ENCODE measurements around the gene RALGPS1.

Gene RALGPS1

DNA sequence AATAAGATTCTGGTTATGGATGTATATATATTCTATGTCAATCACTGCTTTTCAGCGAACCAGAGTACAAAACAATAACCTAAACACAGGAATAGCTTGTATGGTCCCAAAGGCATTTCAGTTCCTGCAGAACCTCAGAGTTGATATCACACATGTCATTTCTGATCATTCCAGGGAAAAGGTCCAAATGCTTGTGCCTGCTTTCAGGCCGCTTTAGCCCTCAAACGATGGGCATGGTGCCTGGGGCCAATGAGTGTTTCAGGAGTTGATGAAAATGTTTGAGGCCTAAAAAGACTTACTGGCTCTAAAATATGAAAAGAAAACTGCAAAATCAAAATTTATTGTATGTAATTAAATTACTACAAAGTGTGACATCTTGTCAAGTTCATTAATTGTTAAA, 185.1 kb downstream of the RALGPS1 start:
- no peak for DNase-seq (ENCODE audit: low spot score)

DNA sequence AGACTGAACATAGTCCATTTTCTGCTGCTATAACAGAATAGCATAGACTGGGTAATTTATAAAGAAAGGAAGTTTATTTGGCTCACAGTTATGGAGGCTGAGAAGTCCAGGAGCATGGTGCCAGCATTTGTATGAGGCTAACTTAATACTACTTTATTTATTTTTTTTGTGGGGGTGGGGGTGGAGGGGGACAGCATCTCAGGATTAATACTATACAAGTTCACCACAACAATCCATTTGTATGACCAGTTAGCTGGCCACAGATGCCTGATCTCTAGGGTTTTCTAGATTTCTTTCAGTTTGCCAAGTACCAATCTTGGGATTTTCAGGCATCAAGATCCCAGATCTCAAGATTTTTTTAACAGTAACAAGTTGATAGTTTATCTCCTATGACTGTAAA, 187.6 kb downstream of the RALGPS1 start:
- DNase-seq (ENCODE audit: low spot score), result no peak

DNA sequence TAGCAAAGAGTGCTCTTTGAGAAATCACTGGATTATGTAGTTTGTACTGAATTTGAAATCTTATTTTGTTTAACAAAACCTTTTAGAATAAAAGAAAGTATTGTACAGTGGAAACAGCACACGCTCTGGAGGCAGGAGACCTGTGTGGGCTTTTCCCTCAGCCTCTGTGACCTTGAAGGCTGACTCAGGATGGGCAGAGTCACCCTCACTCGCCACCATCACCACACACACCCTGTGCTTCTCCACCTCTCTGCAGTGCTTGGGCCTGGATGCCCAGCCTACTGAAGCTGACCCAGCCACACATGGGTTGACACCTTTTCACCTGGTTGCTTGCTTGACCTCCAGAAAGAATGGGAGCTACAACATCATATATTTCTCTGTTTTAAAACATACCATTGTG, 188.2 kb downstream of the RALGPS1 start:
- no peak for DNase-seq (ENCODE audit: low spot score)

DNA sequence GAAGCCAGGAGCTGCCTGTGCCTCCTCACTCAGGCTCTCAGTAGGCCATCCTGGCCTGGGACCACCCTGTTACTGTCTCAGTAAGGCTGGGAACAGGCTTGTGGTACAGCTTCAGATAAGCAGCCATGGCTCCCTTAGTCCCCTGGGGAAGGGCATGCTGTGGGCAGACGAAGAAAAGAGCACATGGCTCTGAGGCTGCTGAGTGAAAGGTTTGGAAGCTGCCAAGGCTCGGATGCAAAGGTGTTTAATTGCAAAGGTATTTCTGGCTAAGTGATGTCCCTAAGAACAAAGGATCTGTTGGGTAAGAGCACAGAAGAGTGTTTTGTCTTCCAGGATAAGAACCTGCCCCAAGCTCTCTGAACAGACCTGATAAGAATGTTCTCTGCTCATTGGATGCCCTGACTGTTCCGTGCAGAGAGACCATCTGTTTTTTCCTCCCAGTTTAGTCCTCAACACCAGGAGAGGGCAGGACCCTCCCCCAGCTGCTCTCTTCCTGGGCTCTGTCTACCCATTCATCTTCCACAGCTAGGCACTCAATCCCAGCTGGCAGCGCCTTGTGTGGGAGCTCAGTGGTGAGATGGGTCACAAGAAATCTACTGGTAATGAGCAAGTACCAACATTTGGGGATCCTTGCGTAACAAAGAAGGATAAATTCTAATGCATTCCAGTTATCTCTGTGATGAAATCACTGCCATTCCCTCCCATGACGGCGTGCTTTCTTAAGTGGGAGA, 190.2 kb downstream of the RALGPS1 start:
- no peak for DNase-seq (ENCODE audit: low spot score)

DNA sequence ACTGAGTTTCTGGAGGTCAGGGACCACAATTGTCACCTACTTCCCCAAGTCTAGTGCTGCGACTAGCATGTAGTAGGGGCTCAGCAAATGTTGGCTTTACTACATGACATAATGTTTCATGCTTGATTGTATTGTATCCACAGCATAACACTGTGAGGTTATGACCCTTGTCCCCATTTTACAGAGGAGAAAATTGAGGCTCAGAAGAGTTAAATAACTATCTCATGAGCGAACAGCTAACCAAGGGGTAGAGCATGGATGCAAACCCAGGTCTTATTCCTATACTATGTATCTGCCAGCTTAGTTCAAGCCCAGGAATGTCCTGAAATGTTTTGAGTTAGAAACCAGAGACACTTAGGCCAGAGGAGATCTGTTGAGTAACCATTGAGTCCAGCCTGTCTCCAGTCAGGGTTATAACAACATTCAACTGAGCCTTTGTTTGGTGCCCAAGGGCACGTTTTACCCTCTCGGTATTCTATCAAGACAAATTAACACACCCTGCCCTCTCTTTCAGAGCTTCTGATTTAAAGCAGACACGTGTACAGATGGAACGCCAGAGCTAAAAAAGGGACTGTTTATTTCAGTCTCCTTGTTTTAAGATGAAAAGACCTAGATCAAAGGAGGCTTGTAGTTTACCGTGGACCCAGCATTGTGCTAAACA, 191.4 kb downstream of the RALGPS1 start:
- DNase-seq (ENCODE audit: low spot score), result no peak

DNA sequence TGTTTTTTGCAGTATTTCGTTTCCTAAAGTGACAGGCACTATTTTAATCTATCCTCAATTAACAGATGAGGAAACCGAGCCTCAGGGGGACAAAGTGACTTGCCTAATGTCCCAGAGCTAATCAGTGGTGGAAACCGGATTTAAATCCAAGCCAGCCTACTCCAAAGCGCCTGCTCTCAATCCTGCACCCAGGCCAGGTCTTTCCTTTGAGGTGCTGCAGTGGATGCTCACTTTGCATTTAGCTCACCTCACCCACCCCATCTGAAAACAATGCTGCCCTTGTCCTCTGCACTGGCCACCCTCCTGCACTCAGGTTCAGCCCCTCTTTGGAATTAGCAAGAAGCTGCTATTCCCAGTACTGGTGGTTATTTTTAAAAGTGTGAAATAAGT, 191.9 kb downstream of the RALGPS1 start:
- DNase-seq (ENCODE audit: low spot score), result no peak

DNA sequence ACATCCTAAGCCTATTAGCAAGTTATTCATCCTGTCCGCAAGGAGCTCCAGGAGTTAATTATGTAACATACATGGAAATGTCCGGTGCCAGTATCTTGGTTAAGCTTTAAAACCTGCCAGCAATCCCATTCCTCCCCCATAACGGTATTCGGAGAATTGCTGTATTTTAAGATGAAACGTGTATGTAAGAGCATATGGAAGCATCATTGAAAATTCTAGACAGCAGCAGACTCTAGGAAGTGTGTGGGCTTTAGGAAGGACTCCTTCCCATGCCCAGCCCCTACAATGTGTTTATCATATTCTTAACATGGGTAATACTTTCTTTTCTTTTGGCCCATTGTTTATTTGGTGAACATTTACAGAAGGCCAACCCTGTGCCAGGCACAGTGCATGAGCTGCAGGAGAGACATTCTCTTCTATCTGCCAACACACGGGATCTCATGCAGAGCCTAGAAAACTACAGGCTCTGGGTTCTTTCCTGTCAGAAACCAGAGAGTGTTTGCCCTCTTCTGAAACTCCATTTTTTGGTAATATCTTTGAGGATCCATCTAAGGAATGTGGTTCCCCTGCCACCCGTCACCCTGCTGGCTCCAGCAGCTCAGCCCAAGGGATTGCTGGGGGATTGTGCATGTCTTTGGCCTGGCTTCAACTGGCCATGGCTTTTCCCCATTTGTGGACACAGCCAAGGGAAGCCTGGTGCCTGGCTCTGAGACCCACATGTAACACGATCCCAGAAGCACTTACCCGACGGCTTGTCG, 192.8 kb downstream of the RALGPS1 start:
- DNase-seq (ENCODE audit: low spot score), result no peak

DNA sequence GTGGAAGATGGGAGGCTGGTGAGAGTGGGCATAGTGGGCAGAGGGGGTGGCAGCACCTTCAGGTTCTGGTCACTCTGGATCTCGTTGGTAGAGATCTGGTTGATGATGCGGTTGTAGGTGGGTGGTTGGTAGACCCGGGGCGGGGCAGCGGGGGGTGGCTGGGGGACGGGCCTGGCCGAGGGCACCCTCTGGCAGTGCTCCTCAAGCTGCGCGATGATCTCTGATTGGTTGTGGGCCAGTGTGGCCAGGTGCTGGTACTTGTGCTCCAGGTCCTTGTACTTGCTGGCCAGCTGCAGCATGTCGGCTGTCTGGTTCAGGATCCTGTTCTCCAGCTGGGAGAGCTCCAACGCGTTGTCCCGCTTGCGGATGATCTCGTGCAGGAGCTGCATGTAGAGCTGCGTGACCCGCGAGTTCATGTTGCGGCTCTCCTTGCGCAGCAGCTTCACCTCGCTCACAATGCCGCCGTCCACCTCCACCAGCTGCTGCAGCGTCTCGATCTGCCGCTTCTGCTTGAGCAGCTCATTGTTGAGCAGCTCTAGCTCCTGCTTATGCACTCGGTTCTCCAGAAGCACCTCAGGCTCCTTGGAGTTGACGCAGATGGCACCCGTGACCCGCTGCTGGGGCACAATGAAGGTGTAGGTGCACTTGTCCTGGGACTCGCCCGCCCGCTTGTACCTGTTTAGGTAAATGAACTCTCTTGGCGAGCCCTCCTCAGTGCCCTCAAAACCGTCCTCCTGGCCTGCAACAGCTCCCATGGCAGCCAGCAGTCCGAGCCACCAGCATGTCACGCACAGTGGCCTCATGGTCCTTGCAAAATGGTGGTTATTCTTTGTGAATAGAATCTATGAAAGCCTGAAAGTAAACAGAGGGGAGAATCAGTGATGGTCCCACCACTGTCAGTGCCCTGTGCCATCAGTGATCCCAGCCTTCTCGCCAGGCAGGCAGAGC, 193.6 kb downstream of the RALGPS1 start:
- no peak for DNase-seq (ENCODE audit: low spot score)

DNA sequence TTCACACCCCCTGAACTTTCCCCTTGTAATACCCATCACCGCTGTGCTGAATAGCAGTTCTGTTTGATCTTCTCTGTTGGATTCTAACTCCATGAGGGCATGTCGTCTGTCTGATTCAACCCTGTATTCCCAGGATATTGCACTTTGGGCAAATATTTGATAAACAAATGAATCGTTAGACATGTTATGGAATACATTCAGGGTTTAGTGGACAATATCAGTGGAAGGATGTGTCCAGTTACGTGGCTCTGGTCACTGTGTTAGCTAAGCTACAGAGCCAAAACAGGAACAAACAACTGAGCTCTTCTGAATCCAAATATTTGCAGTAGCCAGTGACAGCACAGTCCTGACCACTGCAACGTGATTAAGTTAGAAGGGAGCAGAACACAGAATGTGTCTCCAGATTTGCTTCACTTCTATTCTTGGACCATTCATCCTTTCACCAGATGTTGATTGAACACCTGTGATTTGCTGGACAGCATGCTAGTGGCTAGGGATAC, 194.7 kb downstream of the RALGPS1 start:
- DNase-seq (ENCODE audit: low spot score), result no peak

DNA sequence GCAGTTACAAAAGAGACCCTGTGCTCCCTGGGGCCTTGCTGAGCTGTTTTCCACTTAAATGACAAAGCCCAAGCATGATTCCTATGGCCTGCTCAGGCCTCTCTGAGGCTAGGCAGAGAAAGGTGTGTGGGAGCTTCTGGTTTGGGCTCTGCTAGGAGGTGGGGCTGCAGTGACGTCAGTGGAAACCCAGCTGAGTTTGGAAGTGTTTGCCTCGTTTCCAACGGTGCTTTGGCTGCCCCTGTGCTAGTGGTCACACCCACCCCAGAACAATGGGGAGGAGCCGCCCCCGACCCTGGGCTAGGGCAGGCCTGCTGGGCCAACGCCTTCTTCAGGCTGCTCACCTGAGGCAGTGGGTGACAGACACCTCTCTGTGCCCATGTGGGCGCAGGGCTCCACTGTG, 197.5 kb downstream of the RALGPS1 start:
- DNase-seq (ENCODE audit: low spot score), result no peak

DNA sequence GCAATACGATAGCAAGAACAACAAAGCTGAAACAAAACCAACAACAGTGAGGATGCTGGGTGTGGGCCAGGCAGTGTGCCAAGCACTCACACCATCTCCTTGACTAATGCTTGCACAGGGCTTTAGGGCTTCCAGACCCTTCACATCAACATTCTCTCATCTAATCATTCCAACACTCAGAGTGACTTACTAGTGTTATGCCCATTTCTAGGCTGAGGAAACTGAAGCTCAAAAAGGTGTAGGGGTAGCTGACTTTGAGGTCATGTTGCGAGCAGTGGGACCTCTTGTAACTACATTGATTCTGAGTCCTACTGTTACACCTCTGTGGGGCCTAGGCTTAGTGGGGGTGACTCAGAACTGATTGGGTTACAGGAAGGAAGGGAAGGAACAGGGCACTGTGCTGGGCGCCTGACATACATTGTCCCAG, 198.2 kb downstream of the RALGPS1 start:
- DNase-seq (ENCODE audit: low spot score), result no peak

DNA sequence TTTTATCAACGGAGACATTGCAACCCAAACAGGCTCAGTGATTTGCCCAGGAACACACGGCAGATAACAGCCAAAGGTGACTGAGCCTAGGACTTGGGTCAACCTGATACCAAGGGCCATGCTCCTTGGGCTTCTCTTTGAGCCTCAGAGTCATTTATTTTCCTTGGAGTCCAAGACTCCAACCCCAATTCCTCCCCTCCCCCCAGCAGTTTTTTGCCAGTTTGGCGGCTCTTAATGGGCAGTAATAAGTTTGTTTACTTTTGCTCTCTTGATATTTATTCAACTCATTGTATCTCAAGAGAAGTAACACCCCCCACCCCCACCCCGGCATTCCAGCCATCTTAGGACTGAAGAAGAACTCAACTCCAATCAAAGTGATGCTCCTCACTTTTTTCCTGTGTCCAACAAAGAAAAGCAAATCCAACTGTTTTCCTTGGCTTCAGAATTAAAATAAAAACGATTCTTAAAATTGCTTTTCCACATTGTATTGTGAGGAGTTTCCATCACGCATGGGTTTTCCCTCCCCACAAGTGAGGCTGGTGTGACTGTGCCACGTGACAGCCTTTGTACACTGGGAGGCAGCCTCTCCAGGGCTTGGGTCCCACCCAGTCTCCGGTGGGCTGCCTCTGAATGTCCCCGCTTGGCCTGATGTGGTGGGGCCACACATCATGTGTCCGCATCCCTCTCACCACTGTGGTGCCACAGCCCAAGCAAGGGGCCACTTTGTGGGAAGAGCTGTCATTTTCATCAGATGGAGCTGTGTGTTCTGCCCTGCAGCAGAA, 198.8 kb downstream of the RALGPS1 start:
- no peak for DNase-seq (ENCODE audit: low spot score)

DNA sequence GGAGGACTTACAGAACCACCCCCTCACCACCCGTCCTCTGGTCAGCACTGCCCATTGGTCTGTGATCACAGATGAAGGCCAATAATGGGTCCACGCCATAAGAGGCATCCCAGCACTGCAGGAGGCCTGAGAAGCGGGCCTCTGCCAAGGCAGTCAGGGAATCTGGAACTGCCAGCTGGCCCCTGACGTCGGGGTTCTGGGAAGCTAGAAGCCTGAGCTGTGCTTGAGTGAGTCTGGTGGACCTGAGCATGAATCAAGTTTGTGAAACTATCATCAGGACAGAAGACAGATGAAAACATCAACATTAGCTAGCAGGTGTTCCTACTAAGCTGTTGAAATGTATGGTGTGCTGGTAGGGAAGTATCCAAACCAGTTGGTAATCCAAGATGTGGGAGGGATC, 200.0 kb downstream of the RALGPS1 start:
- DNase-seq (ENCODE audit: low spot score), result no peak

DNA sequence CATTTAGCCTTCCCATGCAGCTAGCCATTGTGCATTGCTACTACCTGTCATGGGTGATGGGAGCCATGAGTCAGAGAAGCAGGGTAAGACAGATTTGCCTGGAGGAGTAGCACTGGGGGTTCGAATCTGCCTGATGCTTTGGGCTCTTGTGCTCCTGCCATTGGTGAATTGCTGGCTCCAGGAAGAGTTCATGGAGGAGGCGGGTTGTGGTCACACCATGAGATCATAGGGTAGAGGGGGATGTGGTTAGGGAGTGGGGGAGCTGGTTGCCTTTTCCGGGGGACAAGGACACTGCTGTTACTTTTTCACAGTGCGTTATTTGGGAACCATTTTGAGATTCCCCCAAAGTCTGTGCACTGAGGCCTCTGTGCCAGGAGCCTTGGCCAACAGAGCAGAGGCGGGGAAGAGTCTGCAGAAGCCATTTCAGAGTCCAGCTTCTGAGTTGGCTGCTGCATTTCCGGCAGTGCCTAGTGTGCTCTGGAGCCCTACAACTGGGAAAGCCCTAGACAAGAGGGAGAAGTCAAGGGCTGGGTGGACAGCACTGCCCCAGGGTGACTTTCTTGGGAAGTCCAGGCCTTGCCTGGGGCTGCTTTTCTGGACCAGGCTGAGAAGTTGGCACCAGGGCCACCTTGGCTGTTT, 201.6 kb downstream of the RALGPS1 start:
- no peak for DNase-seq (ENCODE audit: low spot score)

DNA sequence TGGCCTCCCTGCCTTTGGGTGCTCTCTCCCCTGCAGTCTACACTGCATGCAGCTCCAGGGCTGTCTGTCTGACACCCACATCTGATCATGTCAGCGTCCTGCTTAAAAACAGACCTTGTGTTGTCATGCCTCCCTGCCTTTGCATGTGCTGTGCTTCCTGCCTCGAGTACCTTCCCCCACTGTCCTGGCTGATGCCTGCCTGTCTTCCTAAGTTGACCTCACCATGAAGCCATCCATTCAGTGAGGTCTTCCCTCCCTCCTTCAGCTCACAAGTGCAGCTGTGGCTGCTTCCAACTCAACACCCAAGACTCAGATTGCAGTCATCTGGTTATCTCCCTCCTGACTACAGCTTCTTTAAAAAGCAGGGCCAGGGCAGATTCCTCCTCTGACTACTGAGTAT, 202.4 kb downstream of the RALGPS1 start:
- peak; percentile 8 for DNase-seq (ENCODE audit: low spot score)

DNA sequence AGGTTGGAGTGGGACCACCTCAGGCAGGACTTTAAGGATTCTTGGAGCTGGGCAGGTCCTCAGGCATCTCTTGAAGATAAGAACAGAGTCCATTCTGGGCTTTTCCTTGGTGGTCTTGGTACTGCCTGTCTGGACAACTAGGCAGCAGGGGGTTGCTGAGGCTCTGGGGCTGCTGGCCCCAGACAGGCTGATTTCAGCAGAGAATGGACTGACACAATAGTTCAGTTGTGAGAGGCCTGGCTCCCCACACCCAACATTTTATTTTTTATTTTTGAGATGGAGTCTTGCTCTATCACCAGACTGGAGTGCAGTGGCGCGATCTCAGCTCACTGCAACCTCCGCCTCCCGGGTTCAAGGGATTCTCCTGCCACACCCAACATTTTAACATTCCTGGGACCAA, 203.2 kb downstream of the RALGPS1 start:
- DNase-seq (ENCODE audit: low spot score), result no peak

DNA sequence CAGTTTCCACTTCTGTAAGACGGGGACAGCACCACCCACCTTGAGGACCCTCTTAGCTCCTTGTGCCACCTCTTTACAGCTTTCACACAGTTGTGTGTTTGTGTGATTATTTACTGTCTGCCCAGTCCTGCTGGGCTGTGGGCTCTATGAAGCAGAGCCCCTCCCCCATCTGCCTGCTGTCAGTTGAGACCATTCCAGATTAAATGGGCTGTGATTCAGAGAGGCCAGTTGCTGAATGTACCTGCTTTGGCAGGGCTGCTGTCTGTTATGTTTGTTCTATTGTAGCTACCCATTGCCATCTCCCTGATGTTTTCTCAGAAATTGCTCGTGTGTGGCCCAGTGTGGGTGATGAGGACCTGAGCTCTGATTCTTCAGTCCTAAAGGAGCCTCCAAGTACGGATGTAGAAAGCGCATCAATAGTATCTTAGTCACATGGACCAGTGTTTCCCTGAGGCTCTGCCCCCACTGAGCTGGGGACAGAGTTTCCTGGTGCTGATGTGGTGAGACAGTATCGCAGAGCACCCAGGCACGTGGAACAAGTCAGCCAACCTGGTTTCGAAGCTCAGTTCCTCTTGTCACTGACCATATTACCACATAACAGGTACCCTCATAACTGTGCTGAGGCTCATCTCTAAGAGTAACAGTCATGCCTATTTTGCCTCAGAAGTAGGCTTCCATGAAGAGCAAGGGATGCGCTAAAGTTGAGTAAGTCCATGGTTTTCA, 204.2 kb downstream of the RALGPS1 start:
- no peak for DNase-seq (ENCODE audit: low spot score)

DNA sequence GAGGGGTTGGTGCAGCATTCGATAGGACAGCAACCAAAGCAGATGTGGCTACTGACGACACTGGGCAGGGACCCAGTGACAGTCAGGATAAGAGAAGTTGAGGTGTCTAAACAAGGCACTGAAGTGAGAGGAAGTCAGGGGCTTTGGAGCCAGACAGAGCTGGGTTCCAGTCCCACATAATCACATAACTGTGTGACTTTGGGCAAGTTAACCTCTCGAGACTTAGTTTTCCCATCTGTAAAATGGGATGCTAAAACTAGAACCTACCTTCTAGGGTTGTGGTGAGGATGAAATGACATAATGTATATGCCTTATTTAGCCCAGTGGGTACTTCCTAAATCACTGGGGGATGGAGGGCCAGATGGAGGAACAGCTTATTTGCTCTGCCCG, 204.7 kb downstream of the RALGPS1 start:
- peak; percentile 34 for DNase-seq (ENCODE audit: low spot score)

DNA sequence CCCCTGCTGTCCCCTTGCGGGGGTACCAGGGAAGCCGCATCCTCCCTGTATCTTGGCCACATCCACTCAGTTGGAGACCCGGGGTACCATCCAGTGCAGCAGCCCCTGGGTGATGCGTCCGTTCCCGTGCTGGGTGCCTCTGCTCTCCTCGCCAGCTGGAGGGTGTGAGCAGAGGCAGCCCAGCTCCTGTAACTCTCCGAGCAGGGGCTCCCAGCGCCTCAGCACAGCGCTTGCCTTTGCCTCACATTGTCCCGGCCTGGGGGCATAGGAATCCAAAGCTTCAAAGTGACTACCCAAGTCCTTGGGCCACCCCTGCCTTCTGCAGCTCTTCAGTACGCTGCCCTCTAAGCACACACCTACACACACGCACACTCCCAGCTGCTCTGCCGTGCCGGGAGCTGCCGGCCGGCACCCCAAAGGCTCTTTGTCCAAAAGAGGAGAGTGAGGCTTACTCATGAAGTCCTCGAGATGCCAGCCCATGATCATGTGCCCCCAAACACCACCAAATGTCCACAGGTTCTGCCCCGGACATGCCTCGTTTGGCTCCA, 207.1 kb downstream of the RALGPS1 start:
- no peak for DNase-seq (ENCODE audit: low spot score)

Data from NAMALWA (cell line).